Measurements from ENCODE around the gene NOP53.

DNA sequence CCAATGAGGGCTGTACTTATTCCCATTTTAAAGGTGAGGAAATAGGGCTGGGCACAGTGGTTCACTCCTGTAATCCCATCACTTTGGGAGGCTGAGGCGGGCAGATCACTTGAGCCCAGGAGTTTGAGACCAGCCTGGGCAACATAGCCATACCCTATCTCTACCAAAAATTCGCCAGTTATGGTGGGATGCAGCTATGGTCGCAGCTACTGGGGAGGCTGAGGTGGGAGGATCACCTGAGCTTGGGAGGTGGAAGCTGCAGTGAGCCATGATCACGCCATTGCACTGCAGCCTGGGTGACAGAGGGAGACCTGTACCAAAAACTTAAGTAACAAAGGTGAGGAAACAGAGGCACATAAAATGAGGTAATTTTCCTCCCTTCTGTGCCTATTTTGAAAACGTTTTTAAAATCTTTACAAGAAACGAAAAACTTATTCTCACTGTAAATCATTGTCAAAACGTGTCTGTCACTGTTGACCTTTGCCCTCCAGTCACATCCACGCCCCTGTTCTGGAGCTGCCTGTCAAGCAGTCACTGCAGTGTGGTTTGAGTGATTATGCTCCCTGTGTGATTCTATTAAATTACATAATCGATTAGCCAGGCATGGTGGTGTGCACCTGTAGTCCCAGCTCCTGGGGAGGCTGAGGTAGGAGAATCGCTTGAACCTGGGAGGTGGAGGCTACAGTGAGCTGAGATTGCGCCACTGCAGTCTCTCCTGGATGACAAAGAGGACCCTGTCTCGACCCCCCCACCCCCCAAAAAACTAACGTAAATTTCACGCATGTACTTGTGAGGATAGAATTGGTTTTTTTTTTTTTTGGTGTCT is 12.5 kb downstream of the NOP53 start:
- TF ChIP-seq TAF1 (IDR thresholded peaks at IDR 0.05; ENCODE audit: borderline replicate concordance, low read depth, low read length) (no peak), POLR2A (IDR thresholded peaks at IDR 0.05; ENCODE audit: low read depth, low read length) (no peak)
